Esophagus muscularis mucosa (tissue), 4 donors: ENCODE data around the gene TMEM190. TPM values are rescaled to one million over a fixed set of nuclear protein-coding genes. Genes with fewer than 3 reads are reported as not detected.

Source experiments
- DNase-seq: peaks from one replicate; pipeline ENCODE4 v3.0.0-alpha.2; 2017; ENCODE audit errors: extremely low spot score
- H3K27ac ChIP-seq, 4 donors: fragments of 200-600 bp; sonication (generic); replicated peaks in 1 of 4; 1 replicate in 3 of 4; 2 replicates in 1 of 4; pipeline ENCODE4 v1.5.1; 2016 to 2019; ENCODE audit warnings: mild to moderate bottlenecking in 1 of 4
- H3K27me3 ChIP-seq, 4 donors: fragments of 200-600 bp; sonication (generic); one replicate each; pipeline versions ENCODE4 v1.5.1 to v1.6.0; 2016 to 2019
- H3K36me3 ChIP-seq, 4 donors: fragments of 200-600 bp; sonication (generic); one replicate each; pipeline ENCODE4 v1.5.1; 2016 to 2019
- H3K4me1 ChIP-seq, 4 donors: fragments of 200-600 bp; sonication (generic); one replicate each; pipeline ENCODE4 v1.5.1; 2016 to 2019
- H3K4me3 ChIP-seq, 4 donors: fragments of 200-600 bp; sonication (generic); 1 replicate in 2 of 4; 2 replicates in 2 of 4; pipeline ENCODE4 v1.5.1; 2016 to 2019; ENCODE audit warnings: mild to moderate bottlenecking in 4 of 4, moderate library complexity in 1 of 4
- H3K9me3 ChIP-seq, 4 donors: fragments of 200-600 bp; sonication (generic); 1 replicate in 3 of 4; 2 replicates in 1 of 4; pipeline ENCODE4 v1.5.1; 2016 to 2019
- CTCF ChIP-seq, 3 experiments: fragments of 200-600 bp in 2 of 3; fragments of 450-650 bp in 1 of 3; sonication (generic) in 2 of 3; IDR thresholded peaks; one replicate each; pipeline ENCODE4 v1.5.1; 2017 to 2019; ENCODE audit warnings: antibody characterized with exemption in 3 of 3, mild to moderate bottlenecking in 2 of 3, moderate library complexity in 1 of 3
- EP300 ChIP-seq: sonication (generic); formaldehyde crosslinking; IDR thresholded peaks from one replicate; pipeline ENCODE4 v1.6.1; 2017; ENCODE audit warnings: antibody characterized with exemption
- POLR2A ChIP-seq: fragments of 450-650 bp; IDR thresholded peaks from one replicate; pipeline ENCODE4 v1.6.1; 2017; ENCODE audit warnings: antibody characterized with exemption, moderate library complexity, mild to moderate bottlenecking, low read depth
- POLR2AphosphoS5 ChIP-seq, 2 donors: sonication (generic); formaldehyde crosslinking; IDR thresholded peaks; one replicate each; pipeline ENCODE4 v1.6.1; 2017; ENCODE audit warnings: antibody characterized with exemption in 2 of 2
- WGBS: methylation state at CpG from one replicate; pipeline ENCODE4 v1.1.5; 2018; 5-methylcytosine and 5-hydroxymethylcytosine counted together
- intact Hi-C: fragments of 100-400 bp; cut with DNase I; formaldehyde crosslinking; loops from one replicate; pipeline ENCODE4 v1.15.1; 2023
- total RNA-seq, 4 donors: library from RNA; depleted of rRNA; stranded (reverse); fragments of >200 nt; gene quantifications; one replicate each; pipeline versions ENCODE4 v1.1.0 to v1.2.1, GENCODE V29; 2016

The TMEM190 gene
- total RNA-seq, 4 donors from 2014 or later: not detected

- intact Hi-C loops: no loop called here
- TF ChIP-seq EP300 (no peak), CTCF (IDR thresholded peaks at IDR 0.05) (no peak)
- Histone ChIP-seq H3K36me3 (peaks cover 0 to 10% (median 7%) of the 10 kb centered on the region in 4 donors), H3K4me1 (peaks cover 18 to 28% (median 20%) of the 10 kb centered on the region in 4 donors), H3K27me3 (peaks cover 11 to 79% (median 46%) of the 10 kb centered on the region in 4 donors), H3K9me3 (no peaks in the 10 kb centered on the region), H3K27ac (no peak overlapping the region), H3K4me3 (no peak overlapping the region)
- WGBS: 76% methylated on average over 6 of the region's 6 CpGs
- no peak for DNase-seq
These were observed 24.6 kb upstream of the TMEM190 start for GRCh38 chr19:55352040-55352439.

GRCh38 chr19:55352549-55353145, 24.0 kb upstream of the TMEM190 start:
- Histone ChIP-seq H3K36me3 (peaks cover 0 to 4% (median 1%) of the 10 kb centered on the region in 4 donors), H3K9me3 (no peaks in the 10 kb centered on the region), H3K4me1 (peaks cover 18 to 23% (median 20%) of the 10 kb centered on the region in 4 donors), H3K27me3 (peaks cover 11 to 84% (median 46%) of the 10 kb centered on the region in 4 donors), H3K27ac (no peak overlapping the region), H3K4me3 (no peak overlapping the region)
- intact Hi-C loops: no loop called here
- DNase-seq: no peak
- TF ChIP-seq EP300 (no peak), CTCF (IDR thresholded peaks at IDR 0.05) (no peak), POLR2A (no peak), POLR2AphosphoS5 (IDR thresholded peaks at IDR 0.05) (no peak)
- WGBS: 67% methylated on average over 25 of the region's 25 CpGs

GRCh38 chr19:55353356-55353802, 23.2 kb upstream of the TMEM190 start:
- Histone ChIP-seq H3K27me3 (peaks cover 11 to 88% (median 46%) of the 10 kb centered on the region in 4 donors), H3K4me3 (peak overlapping the region; percentile 41 to 63 (median 46)), H3K36me3 (peaks cover 0 to 3% (median 0%) of the 10 kb centered on the region in 4 donors), H3K27ac (no peak overlapping the region), H3K9me3 (no peaks in the 10 kb centered on the region), H3K4me1 (peaks cover 18 to 23% (median 20%) of the 10 kb centered on the region in 4 donors)
- WGBS: 5% methylated on average over 20 of the region's 24 CpGs
- DNase-seq: no peak
- no peak for TF ChIP-seq POLR2A
- TF ChIP-seq POLR2AphosphoS5 (IDR thresholded peaks at IDR 0.05): no peak
- no peak for TF ChIP-seq CTCF (IDR thresholded peaks at IDR 0.05)
- TF ChIP-seq EP300: no peak
- intact Hi-C loops: no loop called here

- 9% methylated on average over 16 of the region's 72 CpGs for WGBS
- H3K27me3 ChIP-seq: peaks cover 11 to 91% (median 46%) of the 10 kb centered on the region in 4 donors
- DNase-seq: no peak
- no peaks in the 10 kb centered on the region for H3K9me3 ChIP-seq
- H3K4me1 ChIP-seq: peaks cover 18 to 23% (median 20%) of the 10 kb centered on the region in 4 donors
- no peaks in the 10 kb centered on the region for H3K36me3 ChIP-seq
- no peak overlapping the region for H3K27ac ChIP-seq
- intact Hi-C loops: no loop called here
- no peak for TF ChIP-seq CTCF (IDR thresholded peaks at IDR 0.05)
- no peak for TF ChIP-seq POLR2AphosphoS5 (IDR thresholded peaks at IDR 0.05)
- no peak for TF ChIP-seq EP300
- TF ChIP-seq POLR2A: no peak
- H3K4me3 ChIP-seq: peak overlapping the region; percentile 41 to 63 (median 46)
These were observed 22.6 kb upstream of the TMEM190 start for GRCh38 chr19:55353803-55354697.
